ENCODE results near the gene ANKRD49.

DNA sequence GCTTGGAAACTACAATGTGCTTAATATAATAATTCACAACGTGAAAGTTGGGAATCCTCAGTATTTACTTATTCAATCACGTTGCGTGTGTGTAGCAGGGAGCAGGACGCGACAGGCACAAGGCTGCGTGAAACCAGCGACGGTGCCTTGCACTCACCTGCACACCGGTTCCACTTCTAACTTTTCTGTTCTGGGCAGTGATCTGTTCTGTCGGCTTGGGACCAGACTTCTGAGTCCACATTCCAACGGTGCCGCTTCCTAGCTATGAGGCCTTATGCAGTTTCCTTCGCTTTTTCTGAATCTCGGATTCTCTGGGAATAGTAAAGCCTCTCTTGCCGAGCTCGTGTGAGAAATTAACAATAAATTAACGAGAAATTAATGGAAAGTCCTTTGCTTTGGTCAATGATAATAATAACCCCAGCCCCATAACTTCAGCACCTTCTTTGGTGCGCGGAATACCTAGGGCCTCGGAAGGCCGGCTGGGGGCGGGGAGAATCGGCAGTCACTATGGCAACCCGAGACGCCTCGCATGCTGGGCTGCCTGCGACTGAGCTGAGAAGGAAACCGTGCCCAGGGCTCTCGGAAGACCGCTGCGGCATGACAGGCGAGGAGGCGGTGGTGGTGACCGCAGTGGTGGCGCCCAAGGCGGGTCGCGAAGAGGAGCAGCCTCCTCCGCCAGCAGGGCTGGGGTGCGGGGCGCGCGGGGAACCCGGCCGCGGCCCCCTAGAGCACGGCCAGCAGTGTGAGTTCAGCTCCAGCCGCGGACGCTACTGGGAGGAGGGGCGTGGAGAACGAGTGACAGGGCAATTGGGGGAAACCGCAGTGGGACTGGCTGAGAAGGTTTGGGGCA, 18.4 kb downstream of the ANKRD49 start, which contains the start of gene C11orf97:
- TF ChIP-seq RAD21 (IDR thresholded peaks at IDR 0.05; ENCODE audit: low read depth), result no peak
- TF ChIP-seq TEAD4 (IDR thresholded peaks at IDR 0.05), result no peak
- TF ChIP-seq CREB1 (IDR thresholded peaks at IDR 0.05; ENCODE audit: low read depth), result no peak
- no peak for TF ChIP-seq MAX (IDR thresholded peaks at IDR 0.05)
- TF ChIP-seq CEBPB (IDR thresholded peaks at IDR 0.05), result no peak
- TF ChIP-seq YY1 (IDR thresholded peaks at IDR 0.05; ENCODE audit: low read depth), result no peak
- no peak for TF ChIP-seq REST (IDR thresholded peaks at IDR 0.05; ENCODE audit: low read depth)
